ENCODE results near the gene DOK1.
"Not testable (repeated sequence)": the region's sequence is repeated elsewhere in the genome, so short reads cannot be mapped to it uniquely, and the experiment has no call there.

The DOK1 gene

GRCh38 chr2:74560591-74560990 lies 6.1 kb downstream of the DOK1 start:
- DNase-seq (ENCODE audit: insufficient read length, low spot score) (no peak), FAIRE-seq (no peak)
- TF ChIP-seq POLR2A (IDR thresholded peaks at IDR 0.05; ENCODE audit: low read depth, low read length), result no peak

- FAIRE-seq; DNase-seq (ENCODE audit: insufficient read length, low spot score): not testable (repeated sequence)
Measured at GRCh38 chr2:74561022-74561421, 6.5 kb downstream of the DOK1 start.

- DNase-seq (ENCODE audit: insufficient read length, low spot score) (no peak), FAIRE-seq (no peak)
- no peak for TF ChIP-seq POLR2A (IDR thresholded peaks at IDR 0.05; ENCODE audit: low read depth, low read length)
Measured at GRCh38 chr2:74562126-74562775, 7.7 kb downstream of the DOK1 start.

- no peak for FAIRE-seq
- no peak for DNase-seq (ENCODE audit: insufficient read length, low spot score)
- TF ChIP-seq POLR2A (IDR thresholded peaks at IDR 0.05; ENCODE audit: low read depth, low read length), result no peak
Measured at GRCh38 chr2:74564222-74564621, 9.7 kb downstream of the DOK1 start.

GRCh38 chr2:74566076-74566753 lies 11.7 kb downstream of the DOK1 start:
- FAIRE-seq (no peak), DNase-seq (ENCODE audit: insufficient read length, low spot score) (no peak)
- TF ChIP-seq POLR2A (IDR thresholded peaks at IDR 0.05; ENCODE audit: low read depth, low read length), result no peak

GRCh38 chr2:74566754-74567085 lies 12.2 kb downstream of the DOK1 start:
- no peak for FAIRE-seq
- DNase-seq (ENCODE audit: insufficient read length, low spot score), result no peak
- no peak for TF ChIP-seq POLR2A (IDR thresholded peaks at IDR 0.05; ENCODE audit: low read depth, low read length)

- FAIRE-seq, result peak; percentile 64
Measured at GRCh38 chr2:74567881-74568280, 13.4 kb downstream of the DOK1 start.

GRCh38 chr2:74569686-74570085 lies 15.2 kb downstream of the DOK1 start:
- FAIRE-seq (no peak), DNase-seq (ENCODE audit: insufficient read length, low spot score) (no peak)
- no peak for TF ChIP-seq POLR2A (IDR thresholded peaks at IDR 0.05; ENCODE audit: low read depth, low read length)

More at GRCh38 chr2:74567881-74568280, 13.4 kb downstream of the DOK1 start:
- TF ChIP-seq POLR2A (IDR thresholded peaks at IDR 0.05; ENCODE audit: low read depth, low read length), result no peak
- DNase-seq (ENCODE audit: insufficient read length, low spot score), result no peak

- FAIRE-seq, result no peak
- TF ChIP-seq POLR2A (IDR thresholded peaks at IDR 0.05; ENCODE audit: low read depth, low read length), result no peak
- no peak for DNase-seq (ENCODE audit: insufficient read length, low spot score)
Measured at GRCh38 chr2:74571058-74571457, 16.5 kb downstream of the DOK1 start.

- TF ChIP-seq POLR2A (IDR thresholded peaks at IDR 0.05; ENCODE audit: low read depth, low read length), result no peak
- FAIRE-seq (no peak), DNase-seq (ENCODE audit: insufficient read length, low spot score) (no peak)
Measured at GRCh38 chr2:74572178-74572925, 17.8 kb downstream of the DOK1 start.

- peak; percentile 94 for FAIRE-seq
- DNase-seq (ENCODE audit: insufficient read length, low spot score), result no peak
- no peak for TF ChIP-seq POLR2A (IDR thresholded peaks at IDR 0.05; ENCODE audit: low read depth, low read length)
Measured at GRCh38 chr2:74573747-74574562, 19.4 kb downstream of the DOK1 start.

GRCh38 chr2:74575320-74575719 lies 20.8 kb downstream of the DOK1 start:
- TF ChIP-seq POLR2A (IDR thresholded peaks at IDR 0.05; ENCODE audit: low read depth, low read length), result no peak
- FAIRE-seq, result no peak
- DNase-seq (ENCODE audit: insufficient read length, low spot score), result no peak

- FAIRE-seq (no peak), DNase-seq (ENCODE audit: insufficient read length, low spot score) (no peak)
- no peak for TF ChIP-seq POLR2A (IDR thresholded peaks at IDR 0.05; ENCODE audit: low read depth, low read length)
Measured at GRCh38 chr2:74576211-74576862, 21.8 kb downstream of the DOK1 start.

- FAIRE-seq, result no peak
- DNase-seq (ENCODE audit: insufficient read length, low spot score), result no peak
- TF ChIP-seq POLR2A (IDR thresholded peaks at IDR 0.05; ENCODE audit: low read depth, low read length), result no peak
Measured at GRCh38 chr2:74576863-74577229, 22.3 kb downstream of the DOK1 start.

Measured in H54 (cell line).